HG03103 (cell line): ENCODE measurements around the gene ADARB2.

ENCODE experiments used
- ATAC-seq: cut with Tn5 transposase; IDR thresholded peaks from one replicate; pipeline ENCODE4 v1.9.1; 2021; ENCODE audit warnings: low read depth; ENCODE audit not compliant: unreplicated experiment

The ADARB2 gene

DNA sequence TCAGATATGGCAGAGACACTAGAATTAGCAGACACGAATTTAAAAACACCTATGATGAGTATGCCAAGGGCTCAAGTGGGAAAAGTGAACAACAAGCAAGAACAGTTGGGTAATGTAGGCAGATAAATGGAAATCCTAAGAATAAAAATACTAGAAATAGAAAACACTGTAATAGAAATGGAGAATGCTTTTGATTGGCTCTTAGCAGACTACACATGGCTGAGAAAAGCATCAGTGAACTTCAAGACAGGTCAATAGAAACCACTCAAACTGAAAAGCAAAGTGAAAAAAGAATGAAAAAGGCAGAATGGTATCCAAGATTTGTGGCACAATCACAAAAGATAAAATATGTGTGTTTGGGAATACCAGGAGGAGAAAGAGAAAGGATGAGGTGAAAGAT, 598.8 kb downstream of the ADARB2 start:
- no peak for ATAC-seq

- no peak for ATAC-seq
Measured at GRCh38 chr10:1137499-1138163, 599.7 kb downstream of the ADARB2 start.

DNA sequence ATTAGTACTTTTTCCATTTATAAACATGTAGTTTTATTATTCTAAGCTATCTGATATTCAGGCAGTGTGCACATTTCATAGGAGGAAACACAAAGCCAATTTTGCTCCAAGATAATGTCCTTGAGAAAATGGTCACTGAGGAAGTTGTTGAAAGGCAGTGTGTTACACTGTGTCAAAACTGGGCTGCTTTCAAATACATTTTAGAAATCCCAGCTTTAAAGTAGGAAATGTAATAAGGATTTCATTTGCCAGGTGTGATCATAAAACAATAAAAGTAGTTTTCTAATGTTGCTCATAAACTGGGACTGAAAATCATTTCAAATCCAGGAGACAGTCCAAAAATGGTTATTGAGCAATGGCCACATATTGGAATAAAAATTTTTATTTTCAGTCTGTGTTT, 601.1 kb downstream of the ADARB2 start:
- ATAC-seq, result no peak

GRCh38 chr10:1134156-1134555, 603.2 kb downstream of the ADARB2 start:
- ATAC-seq, result no peak

- no peak for ATAC-seq
Measured at GRCh38 chr10:1133495-1134045, 603.8 kb downstream of the ADARB2 start.

DNA sequence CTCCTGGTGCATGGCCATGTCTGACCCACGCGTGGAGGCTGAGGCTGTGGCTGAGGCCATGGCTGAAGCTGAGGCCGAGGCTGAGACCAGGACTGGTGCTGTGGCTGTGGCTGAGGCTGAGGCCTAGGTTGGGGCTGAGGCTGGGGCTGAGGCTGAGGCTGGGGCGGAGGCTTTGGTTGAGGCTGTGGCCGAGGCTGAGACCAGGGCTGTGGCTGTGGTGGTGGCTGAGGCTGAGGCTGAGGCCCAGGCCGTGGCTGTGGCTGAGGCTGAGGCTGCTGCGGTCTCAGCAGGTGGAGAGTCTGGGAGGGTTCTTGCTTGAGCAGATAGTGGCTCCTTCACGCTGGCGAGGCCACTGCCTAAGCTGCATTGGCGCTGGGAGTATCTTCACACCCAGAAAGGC, 604.7 kb downstream of the ADARB2 start:
- no peak for ATAC-seq

- no peak for ATAC-seq
Measured at GRCh38 chr10:1130995-1131790, 606.1 kb downstream of the ADARB2 start.

- ATAC-seq, result no peak
Measured at GRCh38 chr10:1130226-1130625, 607.1 kb downstream of the ADARB2 start.

GRCh38 chr10:1128649-1129048, 608.7 kb downstream of the ADARB2 start:
- no peak for ATAC-seq

GRCh38 chr10:1128115-1128514, 609.2 kb downstream of the ADARB2 start:
- ATAC-seq, result no peak

DNA sequence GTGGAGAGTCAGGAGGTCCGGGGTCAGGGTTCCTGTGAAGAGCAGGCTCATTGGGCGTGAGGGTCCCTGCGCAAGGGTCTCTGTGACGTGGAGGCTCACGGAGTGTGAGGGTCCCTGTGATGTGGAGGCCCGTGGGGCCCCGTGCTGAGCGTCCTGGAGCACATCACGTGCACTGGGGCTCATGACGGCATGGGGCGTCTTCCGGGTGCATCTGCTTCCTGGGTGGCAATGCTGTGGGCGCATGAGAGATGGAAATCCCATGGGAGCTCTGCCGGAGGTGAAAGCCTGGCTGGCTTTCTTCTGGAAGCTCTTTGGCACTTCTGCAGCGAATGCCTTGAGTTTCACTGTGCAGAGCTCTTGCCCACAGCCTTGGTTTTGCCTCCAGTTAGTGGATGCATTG, 609.7 kb downstream of the ADARB2 start:
- ATAC-seq, result no peak
